IMR-90 (cell line): ENCODE data around the gene NT5DC3. TPM values are rescaled to one million over a fixed set of nuclear protein-coding genes. Genes with fewer than 3 reads are reported as not detected.

Source experiments
- ATAC-seq: fragments of 200-7000 bp; cut with Tn5 transposase; 2 replicates; pipeline ENCODE4 v1.9.1; 2020; ENCODE audit warnings: low read depth, mild to moderate bottlenecking, moderate library complexity
- BruUV-seq: library from RNA; stranded (reverse); fragments of 400-500 nt; replicated peaks from 2 replicates; lab custom pipeline; 2021; lab: Mats Ljungman, UMichigan
- CTCF ChIA-PET: fragments of 300-600 bp; formaldehyde crosslinking; extraction: SDS; loops from one replicate; lab custom pipeline; 2021; ENCODE audit warnings: antibody characterized with exemption; lab: Yijun Ruan, JAX
- POLR2A ChIA-PET: fragments of 300-600 bp; sonication (Branson Sonifier 250); formaldehyde crosslinking; loops from one replicate; lab custom pipeline; 2022; ENCODE audit warnings: antibody characterized with exemption; ENCODE audit not compliant: unreplicated experiment; lab: Charles Lee
- DNase-seq: peaks from one replicate; pipeline ENCODE4 v3.0.0; 2013
- H2AFZ ChIP-seq: replicated peaks from 2 replicates; pipeline ENCODE3; 2013; ENCODE audit warnings: low read length, mild to moderate bottlenecking; ENCODE audit not compliant: poor library complexity
- H2AK5ac ChIP-seq: 2 replicates; pipeline ENCODE4 v1.6.1; 2013; ENCODE audit warnings: low read depth, low read length, inconsistent platforms
- H2AK9ac ChIP-seq: replicated peaks from 2 replicates; pipeline ENCODE3; 2013; ENCODE audit warnings: mild to moderate bottlenecking, low read depth, low read length, moderate library complexity; ENCODE audit not compliant: poor library complexity
- H2BK120ac ChIP-seq: 2 replicates; pipeline ENCODE4 v1.6.1; 2013; ENCODE audit warnings: low read depth, low read length, inconsistent platforms
- H2BK15ac ChIP-seq: 3 replicates; pipeline ENCODE4 v1.6.1; 2013; ENCODE audit warnings: low read depth, low read length, inconsistent platforms
- H2BK20ac ChIP-seq: 2 replicates; pipeline ENCODE4 v1.6.1; 2013; ENCODE audit warnings: low read depth, mild to moderate bottlenecking, inconsistent platforms, low read length, moderate library complexity
- H2BK5ac ChIP-seq: 2 replicates; pipeline ENCODE4 v1.6.1; 2013; ENCODE audit warnings: mild to moderate bottlenecking, low read depth, low read length, inconsistent platforms; ENCODE audit not compliant: poor library complexity, severe bottlenecking
- H3K14ac ChIP-seq: replicated peaks from 2 replicates; pipeline ENCODE4 v1.6.1; 2013; ENCODE audit warnings: low read depth, low read length, inconsistent platforms
- H3K18ac ChIP-seq: 2 replicates; pipeline ENCODE4 v1.6.1; 2013; ENCODE audit warnings: low read depth, low read length, control low read depth
- H3K23ac ChIP-seq: 2 replicates; pipeline ENCODE4 v1.6.1; 2013; ENCODE audit warnings: low read depth, low read length, inconsistent platforms
- H3K27ac ChIP-seq: 2 replicates; pipeline ENCODE4 v1.5.1; 2013; ENCODE audit warnings: mild to moderate bottlenecking, control low read depth, low read length; ENCODE audit not compliant: insufficient read depth
- H3K27me3 ChIP-seq: 2 replicates; pipeline ENCODE4 v1.6.1; 2013; ENCODE audit warnings: low read length; ENCODE audit not compliant: control insufficient read depth, insufficient read depth
- H3K36me3 ChIP-seq: 2 replicates; pipeline ENCODE4 v1.6.1; 2013; ENCODE audit warnings: low read length, mixed read lengths; ENCODE audit not compliant: control insufficient read depth, insufficient read depth
- H3K4ac ChIP-seq: 2 replicates; pipeline ENCODE4 v1.6.1; 2013; ENCODE audit warnings: low read depth, low read length, inconsistent platforms
- H3K4me1 ChIP-seq: 2 replicates; pipeline ENCODE4 v1.6.1; 2013; ENCODE audit warnings: low read length, mixed read lengths; ENCODE audit not compliant: control insufficient read depth, insufficient read depth
- H3K4me2 ChIP-seq: 2 replicates; pipeline ENCODE4 v1.6.1; 2013; ENCODE audit warnings: low read depth, mild to moderate bottlenecking, control low read depth, low read length, moderate library complexity
- H3K4me3 ChIP-seq: 2 replicates; pipeline ENCODE4 v1.5.1; 2013; ENCODE audit warnings: low read depth, mild to moderate bottlenecking, control low read depth, low read length, moderate library complexity; ENCODE audit not compliant: insufficient read depth
- H3K56ac ChIP-seq: 2 replicates; pipeline ENCODE4 v1.6.1; 2013; ENCODE audit warnings: low read length, inconsistent platforms; ENCODE audit not compliant: insufficient read depth; ENCODE audit errors: extremely low read depth
- H3K79me1 ChIP-seq, 2 experiments: 2 replicates each; pipeline ENCODE4 v1.6.1; 2013; ENCODE audit warnings: low read length in 2 of 2, inconsistent platforms in 1 of 2, low read depth in 1 of 2
- H3K9ac ChIP-seq: 2 replicates; pipeline ENCODE4 v1.6.1; 2013; ENCODE audit warnings: low read depth, low read length, control low read depth
- H3K9me1 ChIP-seq: 2 replicates; pipeline ENCODE4 v1.6.1; 2013; ENCODE audit warnings: low read length, inconsistent platforms; ENCODE audit not compliant: insufficient read depth
- H3K9me3 ChIP-seq: 2 replicates; pipeline ENCODE4 v1.6.1; 2013; ENCODE audit warnings: low read length; ENCODE audit not compliant: control insufficient read depth, insufficient read depth
- H4K20me1 ChIP-seq: 2 replicates; pipeline ENCODE4 v1.6.1; 2013; ENCODE audit warnings: low read length, inconsistent platforms; ENCODE audit not compliant: insufficient read depth
- H4K5ac ChIP-seq: 2 replicates; pipeline ENCODE4 v1.6.1; 2013; ENCODE audit warnings: mild to moderate bottlenecking, low read depth, low read length, control low read depth
- H4K8ac ChIP-seq, 2 experiments: 2 replicates each; pipeline ENCODE4 v1.6.1; 2013; ENCODE audit warnings: low read depth in 2 of 2, low read length in 2 of 2, control low read depth in 1 of 2, inconsistent platforms in 1 of 2
- H4K91ac ChIP-seq: 2 replicates; pipeline ENCODE4 v1.6.1; 2013; ENCODE audit warnings: low read depth, low read length, inconsistent platforms; ENCODE audit not compliant: insufficient read depth
- CEBPB ChIP-seq: IDR thresholded peaks from 2 replicates; pipeline ENCODE4 v1.6.1; 2012; ENCODE audit warnings: low read depth, low read length, improper control_type of control experiment
- MXI1 ChIP-seq: IDR thresholded peaks from 2 replicates; pipeline ENCODE4 v1.6.1; 2012; ENCODE audit warnings: low read depth, mild to moderate bottlenecking, low read length, moderate library complexity, borderline replicate concordance
- RAD21 ChIP-seq: IDR thresholded peaks from 2 replicates; pipeline ENCODE4 v1.6.1; 2012; ENCODE audit warnings: low read length, improper control_type of control experiment
- RFX5 ChIP-seq: IDR thresholded peaks from 2 replicates; pipeline ENCODE4 v1.8.0; 2012; ENCODE audit warnings: low read depth, mild to moderate bottlenecking, low read length, moderate library complexity
- WGBS, 2 experiments: methylation state at CpG; one replicate each; pipeline versions ENCODE4 v1.1.5 to v1.1.7; 2013; ENCODE audit warnings: missing lambda C conversion rate in 2 of 2; ENCODE audit not compliant: insufficient read length in 1 of 2; ENCODE audit errors: extremely low coverage in 2 of 2; 5-methylcytosine and 5-hydroxymethylcytosine counted together
- dilution Hi-C: fragments of 300-500 bp; cut with HindIII; formaldehyde crosslinking; loops from one replicate; pipeline ENCODE4 v1.14.3; 2018; ENCODE audit warnings: low sequenced_read_pairs; ENCODE audit not compliant: unreplicated experiment
- in situ Hi-C: fragments of 300-500 bp; cut with MboI; formaldehyde crosslinking; loops from 3 replicates; pipeline ENCODE4 v1.14.3; 2019; ENCODE audit warnings: low sequenced_read_pairs, inconsistent platforms, mixed read lengths
- intact Hi-C: fragments of 100-400 bp; cut with micrococcal nuclease; formaldehyde crosslinking; loops from 2 replicates; pipeline ENCODE4 v1.10.0; 2022
- polyA plus RNA-seq, 3 experiments: library from polyadenylated mRNA; depleted of rRNA; stranded (reverse); fragments of >200 nt; gene quantifications; 2 replicates each; pipeline ENCODE4 v1.2.3, GENCODE V29; 2012; ENCODE audit warnings: low replicate concordance in 1 of 3
- total RNA-seq: library from RNA; depleted of rRNA; stranded (reverse); fragments of >200 nt; gene quantifications from 2 replicates; pipeline ENCODE4 v1.2.3, GENCODE V29; 2012; rRNA removed

NT5DC3 gene
- total and polyA plus RNA-seq, 2 of the 4 experiments (the other 2 are of a cell fraction), result 7.3 to 17.6 TPM

GRCh38 chr12:103725398-103725797 is 115.6 kb downstream of the NT5DC3 start:
- POLR2A ChIA-PET, result interaction anchor here (0.6 kb wide), 1 partner anchor 102 kb away, joined by 4 read pairs; no protein-coding TSS in a partner anchor
- no peak overlapping the region for H2BK5ac ChIP-seq
- no peak overlapping the region for H3K4me2 ChIP-seq
- H3K27me3 ChIP-seq, result peaks cover 8% of the 10 kb centered on the region
- no peak overlapping the region for H3K18ac ChIP-seq
- no peak overlapping the region for H3K23ac ChIP-seq
- TF ChIP-seq CEBPB (no peak), RAD21 (no peak), RFX5 (no peak), MXI1 (no peak)
- H4K20me1 ChIP-seq, result no peaks in the 10 kb centered on the region
- H3K9me3 ChIP-seq, result no peaks in the 10 kb centered on the region
- ATAC-seq (no peak), DNase-seq (no peak)
- H2AK5ac ChIP-seq, result no peak overlapping the region
- intact Hi-C loops (no loop called here), in situ Hi-C loops (no loop called here), dilution Hi-C loops (no loop called here)
- H2AFZ ChIP-seq, result no peak overlapping the region
- no TSS peak for BruUV-seq
- no peak overlapping the region for H3K27ac ChIP-seq
- no peak overlapping the region for H4K8ac ChIP-seq
- H2AK9ac ChIP-seq, result no peak overlapping the region
- H3K4me1 ChIP-seq, result no peaks in the 10 kb centered on the region
- no peak overlapping the region for H3K9ac ChIP-seq
- 20% methylated on average over 1 of the region's 8 CpGs; no CpG with 5 or more reads in 1 of the 2 experiments for WGBS, 2 experiments
- H3K56ac ChIP-seq, result no peak overlapping the region
- H2BK15ac ChIP-seq, result no peak overlapping the region
- H3K4me3 ChIP-seq, result no peak overlapping the region
- no peak overlapping the region for H4K91ac ChIP-seq
- no peaks in the 10 kb centered on the region for H3K36me3 ChIP-seq
- no peaks in the 10 kb centered on the region; the same call in 1 of the 2 replicates for H3K9me1 ChIP-seq
- no peak overlapping the region for H2BK120ac ChIP-seq
- no peak overlapping the region for H3K14ac ChIP-seq
- no peak overlapping the region for H4K5ac ChIP-seq
- H3K79me1 ChIP-seq, result no peaks in the 10 kb centered on the region
- no peak overlapping the region for H3K4ac ChIP-seq
- H2BK20ac ChIP-seq, result no peak overlapping the region
- CTCF ChIA-PET, result interaction anchor here (0.9 kb wide), 1 partner anchor 14 kb away, joined by 3 read pairs; no protein-coding TSS in a partner anchor

Other genes with a start within 250 kb of the NT5DC3 start
- gene HSP90B1, start 89.2 kb upstream of the NT5DC3 start, total RNA-seq, result 398 and 587 TPM in 2 replicates
- gene HSP90B1, start 89.2 kb upstream of the NT5DC3 start, polyA plus RNA-seq (2012; rRNA removed), result 686 and 765 TPM in 2 replicates
- gene TDG, start 124.6 kb upstream of the NT5DC3 start, total RNA-seq, result 14.0 and 24.2 TPM in 2 replicates
- gene TDG, start 124.6 kb upstream of the NT5DC3 start, polyA plus RNA-seq (2012; rRNA removed), result 11.5 and 14.7 TPM in 2 replicates
- 30.8 and 33.5 TPM in 2 replicates for gene GLT8D2, start 209.0 kb upstream of the NT5DC3 start, total RNA-seq
- 43.3 and 47.9 TPM in 2 replicates for gene GLT8D2, start 209.0 kb upstream of the NT5DC3 start, polyA plus RNA-seq (2012; rRNA removed)
- 33.3 and 34.2 TPM in 2 replicates for gene HCFC2, start 223.3 kb upstream of the NT5DC3 start, total RNA-seq
- gene HCFC2, start 223.3 kb upstream of the NT5DC3 start, polyA plus RNA-seq (2012; rRNA removed), result 10.7 and 12.0 TPM in 2 replicates